Liver (tissue), 9 donors: ENCODE measurements around the gene DNAH6. TPM values are rescaled to one million over a fixed set of nuclear protein-coding genes. Genes with fewer than 3 reads are reported as not detected.

ENCODE experiments used
- DNase-seq: peaks from one replicate; pipeline ENCODE4 v3.0.0-alpha.2; 2017; ENCODE audit warnings: low spot score
- H3K27ac ChIP-seq, 2 donors: one replicate each; pipeline ENCODE4 v1.7.0; 2013; ENCODE audit warnings: inconsistent platforms in 2 of 2, low read length in 2 of 2, control low read depth in 1 of 2, low read depth in 1 of 2, mild to moderate bottlenecking in 1 of 2
- H3K27me3 ChIP-seq, 4 donors: one replicate each; pipeline versions ENCODE4 v1.6.1 to v1.7.0; 2013; ENCODE audit warnings: low read length in 3 of 4, inconsistent platforms in 1 of 4, mild to moderate bottlenecking in 1 of 4, moderate library complexity in 1 of 4; ENCODE audit not compliant: control insufficient read depth in 4 of 4, insufficient read depth in 4 of 4
- H3K36me3 ChIP-seq, 4 donors: one replicate each; pipeline versions ENCODE4 v1.6.1 to v1.7.0; 2013; ENCODE audit warnings: low read length in 3 of 4, mild to moderate bottlenecking in 3 of 4, low read depth in 1 of 4, moderate library complexity in 1 of 4; ENCODE audit not compliant: control insufficient read depth in 4 of 4, insufficient read depth in 3 of 4
- H3K4me1 ChIP-seq, 4 donors: one replicate each; pipeline versions ENCODE4 v1.6.1 to v1.7.0; 2013; ENCODE audit warnings: low read length in 3 of 4, mild to moderate bottlenecking in 3 of 4, moderate library complexity in 1 of 4; ENCODE audit not compliant: control insufficient read depth in 4 of 4, insufficient read depth in 4 of 4
- H3K4me3 ChIP-seq, 3 donors: one replicate each; pipeline versions ENCODE4 v1.6.1 to v1.7.0; 2013; ENCODE audit warnings: low read length in 3 of 3, control low read depth in 1 of 3, low read depth in 1 of 3, mild to moderate bottlenecking in 1 of 3
- H3K9ac ChIP-seq, 2 donors: one replicate each; pipeline ENCODE4 v1.7.0; 2013; ENCODE audit warnings: low read length in 2 of 2, mild to moderate bottlenecking in 2 of 2, moderate library complexity in 2 of 2, control low read depth in 1 of 2, low read depth in 1 of 2
- H3K9me3 ChIP-seq, 4 donors: one replicate each; pipeline versions ENCODE4 v1.6.1 to v1.7.0; 2013; ENCODE audit warnings: low read length in 3 of 4; ENCODE audit not compliant: control insufficient read depth in 4 of 4
- FOXA1 ChIP-seq: IDR thresholded peaks from 2 replicates; pipeline ENCODE4 v1.6.1; 2016; ENCODE audit warnings: antibody characterized with exemption
- HNF4G ChIP-seq: IDR thresholded peaks from 2 replicates; pipeline ENCODE4 v1.6.1; 2016; ENCODE audit warnings: antibody characterized with exemption
- JUND ChIP-seq, 2 donors: IDR thresholded peaks; 2 replicates each; pipeline ENCODE4 v1.6.1; 2016; ENCODE audit warnings: antibody characterized with exemption in 2 of 2
- NR2F2 ChIP-seq: IDR thresholded peaks from 2 replicates; pipeline ENCODE4 v1.6.1; 2016; ENCODE audit warnings: antibody characterized with exemption
- RXRA ChIP-seq, 2 donors: IDR thresholded peaks; 2 replicates each; pipeline ENCODE4 v1.6.1; 2017 to 2018; ENCODE audit warnings: antibody characterized with exemption in 2 of 2, mild to moderate bottlenecking in 1 of 2
- SP1 ChIP-seq: IDR thresholded peaks from 2 replicates; pipeline ENCODE4 v1.6.1; 2018; ENCODE audit warnings: antibody characterized with exemption, mild to moderate bottlenecking
- TAF1 ChIP-seq: conservative IDR thresholded peaks from 2 replicates; pipeline ENCODE4 v1.6.1; 2016; ENCODE audit warnings: antibody characterized with exemption, mild to moderate bottlenecking
- WGBS: extraction: QIAGEN DNeasy Blood & Tissue Kit; methylation state at CpG from one replicate; pipeline ENCODE4 v1.1.7; 2013; 5-methylcytosine and 5-hydroxymethylcytosine counted together
- polyA plus RNA-seq, 2 donors: library from polyadenylated mRNA; stranded (reverse) in 1 of 2; unstranded in 1 of 2; fragments of 200-250 nt in 1 of 2; fragments of >200 nt in 1 of 2; fragmentation: Nextera tagmentation in 1 of 2; extraction: Ambion mirVana in 1 of 2; gene quantifications; one replicate each; pipeline versions ENCODE4 v1.2.1 to v1.2.3, GENCODE V29; 2013 to 2015
- total RNA-seq, 2 donors: library from RNA; depleted of rRNA; stranded (reverse); fragments of >200 nt; gene quantifications; one replicate each; pipeline ENCODE4 v1.2.3, GENCODE V29; 2014
- TF ChIP-seq, protein P1 (sequence below): IDR thresholded peaks from 2 replicates; pipeline ENCODE4 v1.6.1; 2016; ENCODE audit warnings: antibody characterized with exemption
- TF ChIP-seq, protein P2 (sequence below): IDR thresholded peaks from 2 replicates; pipeline ENCODE4 v1.6.1; 2016; ENCODE audit warnings: antibody characterized with exemption
- TF ChIP-seq, protein P3 (sequence below): IDR thresholded peaks from 2 replicates; pipeline ENCODE4 v1.6.1; 2016; ENCODE audit warnings: antibody characterized with exemption, mild to moderate bottlenecking
- donor health status: healthy.
- donor health status: healthy.
- donor health status: healthy.
- donor health status: healthy.
- donor health status: healthy.

Gene DNAH6
- total and polyA plus RNA-seq, 4 donors: 0.32 to 1.6 (median 0.59) TPM

DNA sequence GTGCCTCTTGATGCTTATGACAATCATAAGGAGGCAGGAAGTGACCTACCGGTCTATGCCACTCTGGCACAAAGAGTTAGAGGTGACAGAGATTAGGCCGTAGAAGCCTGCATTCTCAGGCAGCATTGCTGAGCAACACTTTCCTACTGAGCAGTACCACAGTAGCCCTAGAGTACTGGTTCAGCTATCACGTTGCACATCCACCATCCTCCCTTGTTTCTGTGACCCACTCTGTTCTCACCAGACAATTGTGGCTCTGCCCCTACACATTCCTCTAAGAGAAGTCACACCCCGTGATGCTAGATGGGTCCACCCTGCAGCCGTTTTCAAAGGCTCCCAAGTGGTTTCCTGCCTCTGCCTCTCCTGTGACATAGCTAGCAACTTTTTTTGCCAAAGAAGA is 34.6 kb upstream of the DNAH6 start:
- Histone ChIP-seq H3K4me1 (peaks cover 0 to 15% (median 12%) of the 10 kb centered on the region in 4 donors), H3K27ac (no peak overlapping the region), H3K9ac (no peak overlapping the region), H3K4me3 (no peak overlapping the region), H3K36me3 (no peaks in the 10 kb centered on the region), H3K27me3 (no peaks in the 10 kb centered on the region), H3K9me3 (no peaks in the 10 kb centered on the region)
- no peak for DNase-seq
- 78% methylated on average over 5 of the region's 5 CpGs for WGBS
- TF ChIP-seq NR2F2 (no peak), RXRA (IDR thresholded peaks at IDR 0.05) (no peak), TAF1 (no peak), JUND (IDR thresholded peaks at IDR 0.05) (no peak), HNF4G (no peak)
- TF ChIP-seq, protein P1, sequence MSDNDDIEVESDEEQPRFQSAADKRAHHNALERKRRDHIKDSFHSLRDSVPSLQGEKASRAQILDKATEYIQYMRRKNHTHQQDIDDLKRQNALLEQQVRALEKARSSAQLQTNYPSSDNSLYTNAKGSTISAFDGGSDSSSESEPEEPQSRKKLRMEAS: no peak
- TF ChIP-seq, protein P2, sequence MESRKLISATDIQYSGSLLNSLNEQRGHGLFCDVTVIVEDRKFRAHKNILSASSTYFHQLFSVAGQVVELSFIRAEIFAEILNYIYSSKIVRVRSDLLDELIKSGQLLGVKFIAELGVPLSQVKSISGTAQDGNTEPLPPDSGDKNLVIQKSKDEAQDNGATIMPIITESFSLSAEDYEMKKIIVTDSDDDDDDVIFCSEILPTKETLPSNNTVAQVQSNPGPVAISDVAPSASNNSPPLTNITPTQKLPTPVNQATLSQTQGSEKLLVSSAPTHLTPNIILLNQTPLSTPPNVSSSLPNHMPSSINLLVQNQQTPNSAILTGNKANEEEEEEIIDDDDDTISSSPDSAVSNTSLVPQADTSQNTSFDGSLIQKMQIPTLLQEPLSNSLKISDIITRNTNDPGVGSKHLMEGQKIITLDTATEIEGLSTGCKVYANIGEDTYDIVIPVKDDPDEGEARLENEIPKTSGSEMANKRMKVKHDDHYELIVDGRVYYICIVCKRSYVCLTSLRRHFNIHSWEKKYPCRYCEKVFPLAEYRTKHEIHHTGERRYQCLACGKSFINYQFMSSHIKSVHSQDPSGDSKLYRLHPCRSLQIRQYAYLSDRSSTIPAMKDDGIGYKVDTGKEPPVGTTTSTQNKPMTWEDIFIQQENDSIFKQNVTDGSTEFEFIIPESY: no peak

DNA sequence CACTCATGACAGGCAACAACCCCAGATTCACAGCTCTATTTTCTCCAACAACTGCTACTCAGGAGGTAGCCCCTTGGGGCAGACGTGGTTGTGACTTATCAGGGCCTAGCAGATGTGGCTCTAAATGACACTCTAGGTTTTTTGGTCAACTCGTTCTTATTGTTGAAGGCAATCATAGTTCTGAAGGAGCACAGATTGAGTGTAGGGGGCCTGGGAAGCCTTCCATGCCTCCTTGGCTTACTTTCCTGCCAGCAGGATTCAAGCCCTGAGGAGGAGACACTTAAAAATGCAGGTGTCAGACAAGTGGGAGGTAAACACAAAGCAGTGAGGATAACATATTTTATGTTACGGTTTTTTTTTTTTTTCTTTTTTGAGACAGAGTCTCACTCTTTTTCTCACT is 33.7 kb upstream of the DNAH6 start:
- Histone ChIP-seq H3K4me1 (peaks cover 6 to 24% (median 21%) of the 10 kb centered on the region in 4 donors), H3K27ac (no peak overlapping the region), H3K36me3 (no peaks in the 10 kb centered on the region), H3K9me3 (no peaks in the 10 kb centered on the region), H3K4me3 (no peak overlapping the region), H3K27me3 (no peaks in the 10 kb centered on the region), H3K9ac (no peak overlapping the region)
- WGBS: 86% methylated on average over 3 of the region's 3 CpGs
- TF ChIP-seq TAF1: no peak
- TF ChIP-seq, protein P2: no peak
- TF ChIP-seq, protein P1: no peak
- TF ChIP-seq, protein P3, sequence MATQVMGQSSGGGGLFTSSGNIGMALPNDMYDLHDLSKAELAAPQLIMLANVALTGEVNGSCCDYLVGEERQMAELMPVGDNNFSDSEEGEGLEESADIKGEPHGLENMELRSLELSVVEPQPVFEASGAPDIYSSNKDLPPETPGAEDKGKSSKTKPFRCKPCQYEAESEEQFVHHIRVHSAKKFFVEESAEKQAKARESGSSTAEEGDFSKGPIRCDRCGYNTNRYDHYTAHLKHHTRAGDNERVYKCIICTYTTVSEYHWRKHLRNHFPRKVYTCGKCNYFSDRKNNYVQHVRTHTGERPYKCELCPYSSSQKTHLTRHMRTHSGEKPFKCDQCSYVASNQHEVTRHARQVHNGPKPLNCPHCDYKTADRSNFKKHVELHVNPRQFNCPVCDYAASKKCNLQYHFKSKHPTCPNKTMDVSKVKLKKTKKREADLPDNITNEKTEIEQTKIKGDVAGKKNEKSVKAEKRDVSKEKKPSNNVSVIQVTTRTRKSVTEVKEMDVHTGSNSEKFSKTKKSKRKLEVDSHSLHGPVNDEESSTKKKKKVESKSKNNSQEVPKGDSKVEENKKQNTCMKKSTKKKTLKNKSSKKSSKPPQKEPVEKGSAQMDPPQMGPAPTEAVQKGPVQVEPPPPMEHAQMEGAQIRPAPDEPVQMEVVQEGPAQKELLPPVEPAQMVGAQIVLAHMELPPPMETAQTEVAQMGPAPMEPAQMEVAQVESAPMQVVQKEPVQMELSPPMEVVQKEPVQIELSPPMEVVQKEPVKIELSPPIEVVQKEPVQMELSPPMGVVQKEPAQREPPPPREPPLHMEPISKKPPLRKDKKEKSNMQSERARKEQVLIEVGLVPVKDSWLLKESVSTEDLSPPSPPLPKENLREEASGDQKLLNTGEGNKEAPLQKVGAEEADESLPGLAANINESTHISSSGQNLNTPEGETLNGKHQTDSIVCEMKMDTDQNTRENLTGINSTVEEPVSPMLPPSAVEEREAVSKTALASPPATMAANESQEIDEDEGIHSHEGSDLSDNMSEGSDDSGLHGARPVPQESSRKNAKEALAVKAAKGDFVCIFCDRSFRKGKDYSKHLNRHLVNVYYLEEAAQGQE: no peak
- no peak for TF ChIP-seq SP1
- no peak for TF ChIP-seq FOXA1
- no peak for TF ChIP-seq NR2F2
- no peak for DNase-seq
